CD14-positive monocyte (primary cell): Measurements from ENCODE around the gene RPS23. TPM values are rescaled to one million over a fixed set of nuclear protein-coding genes. Genes with fewer than 3 reads are reported as not detected.

ENCODE experiments used
- DNase-seq, 3 donors: peaks; one replicate each; pipeline ENCODE4 v3.0.0-alpha.2; 2011 to 2022
- H2AFZ ChIP-seq: 2 replicates; pipeline ENCODE4 v1.6.0; 2012; ENCODE audit warnings: mild to moderate bottlenecking, low read depth, low read length, inconsistent platforms; ENCODE audit not compliant: insufficient read depth, poor library complexity, severe bottlenecking
- H3K27ac ChIP-seq, 2 donors: 1 replicate in 1 of 2; 2 replicates in 1 of 2; pipeline ENCODE4 v1.5.1; 2012 to 2013; ENCODE audit warnings: low read length in 2 of 2, control low read depth in 1 of 2, inconsistent platforms in 1 of 2, low read depth in 1 of 2, mild to moderate bottlenecking in 1 of 2
- H3K27me3 ChIP-seq, 2 donors: one replicate each; pipeline versions ENCODE4 v1.6.0 to v1.6.1; 2011 to 2013; ENCODE audit warnings: low read length in 2 of 2; ENCODE audit not compliant: control insufficient read depth in 2 of 2, insufficient read depth in 2 of 2
- H3K36me3 ChIP-seq, 2 donors: replicated peaks in 1 of 2; 1 replicate in 1 of 2; 2 replicates in 1 of 2; pipeline versions ENCODE4 v1.5.1 to v1.6.1; 2012 to 2013; ENCODE audit warnings: low read length in 2 of 2, control low read depth in 1 of 2, inconsistent platforms in 1 of 2, mild to moderate bottlenecking in 1 of 2; ENCODE audit not compliant: insufficient read depth in 2 of 2, control insufficient read depth in 1 of 2
- H3K4me1 ChIP-seq, 2 donors: 1 replicate in 1 of 2; 2 replicates in 1 of 2; pipeline versions ENCODE4 v1.5.1 to v1.6.1; 2012 to 2013; ENCODE audit warnings: low read length in 2 of 2, control low read depth in 1 of 2, inconsistent platforms in 1 of 2, mild to moderate bottlenecking in 1 of 2, moderate library complexity in 1 of 2; ENCODE audit not compliant: insufficient read depth in 2 of 2, control insufficient read depth in 1 of 2
- H3K4me2 ChIP-seq: replicated peaks from 2 replicates; pipeline ENCODE3; 2012; ENCODE audit warnings: low read length, moderate library complexity, mild to moderate bottlenecking; ENCODE audit not compliant: poor library complexity, severe bottlenecking; ENCODE audit errors: extremely low read depth
- H3K4me3 ChIP-seq, 3 experiments: fragments of 200-600 bp in 1 of 3; sonication (generic) in 1 of 3; replicated peaks in 1 of 3; 1 replicate in 2 of 3; 2 replicates in 1 of 3; pipeline ENCODE4 v1.5.1; 2011 to 2013; ENCODE audit warnings: low read length in 3 of 3, mild to moderate bottlenecking in 3 of 3, control low read depth in 2 of 3, low read depth in 2 of 3, inconsistent platforms in 1 of 3, moderate library complexity in 1 of 3
- H3K79me2 ChIP-seq: 2 replicates; pipeline ENCODE4 v1.6.0; 2012; ENCODE audit warnings: mild to moderate bottlenecking, control low read depth, inconsistent platforms, low read length, moderate library complexity; ENCODE audit not compliant: insufficient read depth
- H3K9ac ChIP-seq: 2 replicates; pipeline ENCODE4 v1.6.0; 2017; ENCODE audit warnings: low read length, mild to moderate bottlenecking; ENCODE audit not compliant: insufficient read depth, poor library complexity, severe bottlenecking
- H3K9me3 ChIP-seq, 2 donors: replicated peaks in 1 of 2; 1 replicate in 1 of 2; 2 replicates in 1 of 2; pipeline versions ENCODE4 v1.5.1 to v1.6.1; 2012 to 2013; ENCODE audit warnings: low read length in 2 of 2, control low read depth in 1 of 2; ENCODE audit not compliant: control insufficient read depth in 1 of 2, insufficient read depth in 1 of 2
- H4K20me1 ChIP-seq: 2 replicates; pipeline ENCODE4 v1.6.0; 2012; ENCODE audit warnings: mild to moderate bottlenecking, low read length, control low read depth, moderate library complexity; ENCODE audit not compliant: insufficient read depth
- H3K27ac Mint-ChIP-seq, 7 donors: one replicate each; pipeline ENCODE4 v1.8.0; 2020; ENCODE audit warnings: mild to moderate bottlenecking in 7 of 7, mixed read lengths in 7 of 7, moderate library complexity in 6 of 7, inconsistent platforms in 2 of 7
- H3K27me3 Mint-ChIP-seq, 3 donors: one replicate each; pipeline ENCODE4 v1.8.0; 2021 to 2022; ENCODE audit warnings: low read depth in 3 of 3, mild to moderate bottlenecking in 3 of 3, mixed read lengths in 3 of 3, moderate library complexity in 3 of 3, inconsistent platforms in 1 of 3
- H3K36me3 Mint-ChIP-seq, 2 donors: one replicate each; pipeline ENCODE4 v1.8.0; 2020; ENCODE audit warnings: mixed read lengths in 2 of 2, inconsistent platforms in 1 of 2, mild to moderate bottlenecking in 1 of 2
- H3K4me1 Mint-ChIP-seq: one replicate; pipeline ENCODE4 v1.8.0; 2020; ENCODE audit warnings: mild to moderate bottlenecking, mixed read lengths
- H3K4me3 Mint-ChIP-seq, 2 donors: one replicate each; pipeline ENCODE4 v1.8.0; 2020; ENCODE audit warnings: mild to moderate bottlenecking in 2 of 2, mixed read lengths in 2 of 2, moderate library complexity in 1 of 2
- H3K9me3 Mint-ChIP-seq, 7 donors: one replicate each; pipeline ENCODE4 v1.8.0; 2020 to 2022; ENCODE audit warnings: mixed read lengths in 7 of 7, mild to moderate bottlenecking in 6 of 7, moderate library complexity in 6 of 7, inconsistent platforms in 2 of 7
- WGBS: methylation state at CpG from one replicate; pipeline ENCODE4 v1.1.5; 2013; ENCODE audit warnings: missing lambda C conversion rate; ENCODE audit not compliant: insufficient coverage; 5-methylcytosine and 5-hydroxymethylcytosine counted together
- intact Hi-C, 2 donors: fragments of 100-400 bp; cut with micrococcal nuclease; formaldehyde crosslinking; loops; one replicate each; pipeline versions ENCODE4 v1.15.0 to v1.15.1; 2023
- polyA plus RNA-seq, 3 donors: library from polyadenylated mRNA; depleted of rRNA in 1 of 3; unstranded in 2 of 3; stranded (reverse) in 1 of 3; fragments of 300-500 nt in 2 of 3; fragments of >200 nt in 1 of 3; fragmentation: Illumina TruSeq in 2 of 3; gene quantifications; 1 replicate in 2 of 3; 2 replicates in 1 of 3; pipeline ENCODE4 v1.2.3, GENCODE V29; 2012 to 2021
- TF ChIP-seq, protein P1 (sequence below): fragments of 200-600 bp; IDR thresholded peaks from one replicate; pipeline ENCODE4 v1.8.0; 2022; ENCODE audit warnings: antibody characterized with exemption, mild to moderate bottlenecking

The RPS23 gene
- polyA plus RNA-seq, 3 donors: 1,200 to 3,765 (median 1,267) TPM

DNA sequence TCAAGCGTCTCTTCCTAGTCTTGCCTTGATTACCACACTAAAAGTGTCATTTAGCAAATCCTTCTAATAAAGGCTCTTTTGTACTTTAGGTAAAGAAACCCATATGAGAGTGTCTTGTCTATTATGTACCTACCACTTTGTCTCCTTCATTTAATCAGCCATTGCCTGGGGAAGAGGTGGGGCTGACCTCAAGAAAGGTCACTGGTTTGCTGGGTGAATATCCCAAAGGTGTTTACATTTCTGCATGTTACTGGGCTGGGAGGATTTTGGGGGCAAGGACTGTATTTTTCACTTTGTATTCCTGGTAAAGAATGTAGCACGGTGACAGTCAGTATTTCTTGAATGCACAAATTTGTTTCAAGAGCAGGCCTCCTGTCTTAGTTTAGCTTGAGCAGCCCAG lies 11.9 kb upstream of the RPS23 start:
- H3K36me3 Mint-ChIP-seq: peaks cover 0 to 4% of the 10 kb centered on the region in 2 donors
- DNase-seq: no peak
- no peak overlapping the region for H3K4me3 Mint-ChIP-seq
- no peaks in the 10 kb centered on the region for H3K36me3 ChIP-seq
- TF ChIP-seq, protein P1, sequence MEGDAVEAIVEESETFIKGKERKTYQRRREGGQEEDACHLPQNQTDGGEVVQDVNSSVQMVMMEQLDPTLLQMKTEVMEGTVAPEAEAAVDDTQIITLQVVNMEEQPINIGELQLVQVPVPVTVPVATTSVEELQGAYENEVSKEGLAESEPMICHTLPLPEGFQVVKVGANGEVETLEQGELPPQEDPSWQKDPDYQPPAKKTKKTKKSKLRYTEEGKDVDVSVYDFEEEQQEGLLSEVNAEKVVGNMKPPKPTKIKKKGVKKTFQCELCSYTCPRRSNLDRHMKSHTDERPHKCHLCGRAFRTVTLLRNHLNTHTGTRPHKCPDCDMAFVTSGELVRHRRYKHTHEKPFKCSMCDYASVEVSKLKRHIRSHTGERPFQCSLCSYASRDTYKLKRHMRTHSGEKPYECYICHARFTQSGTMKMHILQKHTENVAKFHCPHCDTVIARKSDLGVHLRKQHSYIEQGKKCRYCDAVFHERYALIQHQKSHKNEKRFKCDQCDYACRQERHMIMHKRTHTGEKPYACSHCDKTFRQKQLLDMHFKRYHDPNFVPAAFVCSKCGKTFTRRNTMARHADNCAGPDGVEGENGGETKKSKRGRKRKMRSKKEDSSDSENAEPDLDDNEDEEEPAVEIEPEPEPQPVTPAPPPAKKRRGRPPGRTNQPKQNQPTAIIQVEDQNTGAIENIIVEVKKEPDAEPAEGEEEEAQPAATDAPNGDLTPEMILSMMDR: no peak
- 83% methylated on average over 1 of the region's 2 CpGs for WGBS
- H3K9me3 Mint-ChIP-seq: no peaks in the 10 kb centered on the region
- H3K27ac Mint-ChIP-seq: no peak overlapping the region
- no peak overlapping the region for H3K27ac ChIP-seq
- no peaks in the 10 kb centered on the region for H3K27me3 ChIP-seq
- no peak overlapping the region for H3K4me2 ChIP-seq
- intact Hi-C loops: no loop called here
- no peaks in the 10 kb centered on the region for H3K4me1 ChIP-seq
- no peaks in the 10 kb centered on the region for H3K79me2 ChIP-seq
- H2AFZ ChIP-seq: no peak overlapping the region
- no peaks in the 10 kb centered on the region for H4K20me1 ChIP-seq
- H3K9ac ChIP-seq: no peak overlapping the region
- no peak overlapping the region for H3K4me3 ChIP-seq
- no peaks in the 10 kb centered on the region for H3K27me3 Mint-ChIP-seq
- H3K4me1 Mint-ChIP-seq: no peaks in the 10 kb centered on the region
- no peaks in the 10 kb centered on the region for H3K9me3 ChIP-seq

DNA sequence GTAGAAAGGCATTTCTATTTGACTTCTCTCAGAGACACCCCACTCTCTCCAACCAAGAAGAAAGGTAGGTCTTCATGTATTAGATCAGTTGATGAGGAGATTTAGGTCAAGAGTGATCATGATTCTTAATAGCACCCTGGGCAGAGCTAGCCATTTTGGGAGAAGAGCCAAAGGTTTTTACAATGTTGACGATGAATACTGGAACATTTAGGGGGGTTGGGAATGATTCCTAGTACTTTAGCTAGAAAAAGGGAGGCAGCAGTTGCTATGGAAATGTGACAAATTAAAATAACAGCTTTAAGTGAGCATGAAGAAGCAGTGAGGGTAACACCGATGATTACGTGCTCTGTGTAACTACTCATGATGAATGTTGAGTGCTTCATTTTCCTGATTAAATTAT lies 9.5 kb upstream of the RPS23 start:
- Histone ChIP-seq H3K27me3 (no peaks in the 10 kb centered on the region), H3K36me3 (no peaks in the 10 kb centered on the region), H3K4me1 (no peaks in the 10 kb centered on the region), H4K20me1 (no peaks in the 10 kb centered on the region), H3K9ac (no peak overlapping the region), H2AFZ (no peak overlapping the region), H3K4me3 (no peak overlapping the region), H3K9me3 (no peaks in the 10 kb centered on the region), H3K79me2 (no peaks in the 10 kb centered on the region), H3K27ac (no peak overlapping the region), H3K4me2 (no peak overlapping the region)
- WGBS: 100% methylated on average over 1 of the region's 3 CpGs
- Mint-ChIP-seq H3K27me3 (no peaks in the 10 kb centered on the region), H3K9me3 (no peaks in the 10 kb centered on the region), H3K4me1 (no peaks in the 10 kb centered on the region), H3K27ac (no peak overlapping the region), H3K4me3 (no peak overlapping the region), H3K36me3 (peaks cover 0 to 4% of the 10 kb centered on the region in 2 donors)
- intact Hi-C loops: no loop called here
- TF ChIP-seq, protein P1: no peak
- no peak for DNase-seq
